ENCODE results near the gene CHID1.

CHID1 gene

DNA sequence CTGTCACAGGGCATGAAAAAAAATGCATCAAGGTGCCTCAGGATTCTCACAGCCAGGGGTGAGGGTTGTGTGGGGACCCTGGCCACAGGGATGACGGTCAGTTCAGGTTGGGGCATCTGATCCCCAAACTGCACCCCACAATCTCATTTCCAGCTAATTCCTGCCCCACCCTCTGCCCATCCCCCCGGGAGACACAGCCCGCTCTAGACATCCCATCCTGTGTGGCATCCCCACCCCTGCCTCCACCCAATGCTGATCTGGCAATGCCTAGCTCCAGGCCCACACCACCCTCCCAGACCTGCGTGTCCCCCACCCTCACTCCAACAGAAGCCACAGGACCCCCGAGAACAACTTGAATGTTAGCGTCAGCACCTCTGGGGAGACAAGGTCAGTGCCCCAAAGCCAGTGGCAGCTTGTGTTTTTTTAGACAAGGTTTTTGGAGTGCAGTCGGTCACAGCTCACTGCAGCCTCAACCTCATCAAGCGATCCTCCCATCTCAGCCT is 42.7 kb downstream of the CHID1 start:
- TF ChIP-seq POLR2AphosphoS5 (IDR thresholded peaks at IDR 0.05; ENCODE audit: low read depth, low read length) (no peak), POLR2A (IDR thresholded peaks at IDR 0.05; ENCODE audit: low read depth, low read length) (no peak), TAF1 (IDR thresholded peaks at IDR 0.05; ENCODE audit: borderline replicate concordance, low read depth, low read length) (no peak)
- FAIRE-seq: no peak

DNA sequence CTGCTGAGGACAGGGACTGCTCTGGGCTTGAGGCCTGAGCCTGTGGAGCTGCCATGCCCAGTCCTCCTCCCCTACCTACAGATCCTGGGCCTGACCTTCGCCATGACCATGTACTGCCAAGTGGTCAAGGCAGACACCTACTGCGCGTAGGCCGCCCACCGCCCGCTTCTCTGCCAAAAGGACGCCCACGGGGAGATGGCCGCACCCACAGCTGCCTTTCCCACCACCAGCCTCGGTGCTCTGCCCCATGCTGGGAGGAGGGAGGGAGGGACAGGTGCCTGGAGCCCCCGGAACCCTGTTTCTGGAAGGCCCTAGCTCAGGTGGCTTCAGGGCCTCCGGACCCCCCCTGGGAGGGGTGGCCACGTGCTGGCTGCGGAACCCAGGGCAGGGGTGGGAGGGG is 44.1 kb downstream of the CHID1 start:
- no peak for TF ChIP-seq POLR2A (IDR thresholded peaks at IDR 0.05; ENCODE audit: low read depth, low read length)
- TF ChIP-seq POLR2AphosphoS5 (IDR thresholded peaks at IDR 0.05; ENCODE audit: low read depth, low read length): no peak
- no peak for TF ChIP-seq TAF1 (IDR thresholded peaks at IDR 0.05; ENCODE audit: borderline replicate concordance, low read depth, low read length)
- FAIRE-seq (no peak), DNase-seq (ENCODE audit: insufficient read length) (no peak)

More for the DNA sequence above, 42.7 kb downstream of the CHID1 start:
- no peak for DNase-seq (ENCODE audit: insufficient read length)

DNA sequence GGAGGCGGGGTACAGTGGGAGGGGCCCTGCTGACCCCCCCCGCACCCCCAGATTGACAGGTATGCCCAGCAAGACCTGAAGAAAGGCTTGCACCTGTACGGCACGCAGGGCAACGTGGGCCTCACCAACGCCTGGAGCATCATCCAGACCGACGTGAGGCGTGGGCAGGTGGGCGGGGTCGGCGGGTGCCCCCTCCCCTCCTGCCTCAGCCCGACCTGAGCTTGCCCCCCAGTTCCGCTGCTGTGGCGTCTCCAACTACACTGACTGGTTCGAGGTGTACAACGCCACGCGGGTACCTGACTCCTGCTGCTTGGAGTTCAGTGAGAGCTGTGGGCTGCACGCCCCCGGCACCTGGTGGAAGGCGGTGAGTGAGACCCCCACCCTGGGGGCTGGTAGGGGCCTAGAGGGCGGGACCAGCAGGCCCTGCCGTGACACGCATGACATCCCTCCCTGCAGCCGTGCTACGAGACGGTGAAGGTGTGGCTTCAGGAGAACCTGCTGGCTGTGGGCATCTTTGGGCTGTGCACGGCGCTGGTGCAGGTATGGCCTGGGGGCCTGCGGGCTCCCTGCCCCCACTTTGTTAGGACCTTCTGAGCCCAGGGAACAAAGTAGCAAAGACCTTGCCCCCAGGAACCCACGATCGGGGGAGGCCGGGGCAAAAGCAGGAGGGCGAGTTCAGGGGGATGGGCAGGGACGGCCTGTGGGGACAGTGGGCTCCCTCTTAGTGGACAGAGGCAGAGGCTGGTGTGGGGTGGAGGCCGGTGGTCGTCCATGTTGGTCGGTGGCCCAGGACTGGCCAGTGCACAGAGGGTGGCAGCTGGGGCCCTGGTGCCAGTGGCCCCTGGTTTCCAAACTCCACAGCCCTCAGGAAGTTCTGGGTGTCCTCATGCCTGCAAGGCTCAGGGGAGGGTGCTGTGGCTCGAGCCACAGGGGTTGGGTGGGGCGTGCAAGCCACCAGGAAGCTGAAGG is 44.9 kb downstream of the CHID1 start:
- FAIRE-seq (no peak), DNase-seq (ENCODE audit: insufficient read length) (no peak)
- TF ChIP-seq POLR2AphosphoS5 (IDR thresholded peaks at IDR 0.05; ENCODE audit: low read depth, low read length) (no peak), POLR2A (IDR thresholded peaks at IDR 0.05; ENCODE audit: low read depth, low read length) (no peak), TAF1 (IDR thresholded peaks at IDR 0.05; ENCODE audit: borderline replicate concordance, low read depth, low read length) (no peak)

DNA sequence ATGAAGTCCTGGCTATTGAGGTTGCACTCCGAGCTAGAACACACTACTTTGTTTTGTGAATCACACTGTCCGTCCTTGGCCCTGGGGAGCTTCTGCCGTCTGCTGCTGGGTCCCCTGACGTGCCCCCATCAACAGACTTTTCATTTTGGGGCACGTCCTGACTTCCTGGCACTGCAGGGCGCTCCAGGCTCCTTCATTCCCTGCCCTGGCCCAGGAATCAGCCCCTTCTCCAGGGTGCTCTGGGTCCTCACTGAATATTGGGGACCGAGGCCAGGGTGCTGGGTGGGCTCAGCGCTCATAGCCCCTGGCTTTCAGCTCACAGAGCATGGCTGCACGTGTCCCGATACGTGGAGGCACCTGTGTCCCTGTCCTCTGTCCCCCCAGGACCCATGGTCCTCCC is 45.7 kb downstream of the CHID1 start:
- no peak for FAIRE-seq
- DNase-seq (ENCODE audit: insufficient read length): no peak
- TF ChIP-seq POLR2A (IDR thresholded peaks at IDR 0.05; ENCODE audit: low read depth, low read length): no peak
- TF ChIP-seq POLR2AphosphoS5 (IDR thresholded peaks at IDR 0.05; ENCODE audit: low read depth, low read length): no peak
- no peak for TF ChIP-seq TAF1 (IDR thresholded peaks at IDR 0.05; ENCODE audit: borderline replicate concordance, low read depth, low read length)

DNA sequence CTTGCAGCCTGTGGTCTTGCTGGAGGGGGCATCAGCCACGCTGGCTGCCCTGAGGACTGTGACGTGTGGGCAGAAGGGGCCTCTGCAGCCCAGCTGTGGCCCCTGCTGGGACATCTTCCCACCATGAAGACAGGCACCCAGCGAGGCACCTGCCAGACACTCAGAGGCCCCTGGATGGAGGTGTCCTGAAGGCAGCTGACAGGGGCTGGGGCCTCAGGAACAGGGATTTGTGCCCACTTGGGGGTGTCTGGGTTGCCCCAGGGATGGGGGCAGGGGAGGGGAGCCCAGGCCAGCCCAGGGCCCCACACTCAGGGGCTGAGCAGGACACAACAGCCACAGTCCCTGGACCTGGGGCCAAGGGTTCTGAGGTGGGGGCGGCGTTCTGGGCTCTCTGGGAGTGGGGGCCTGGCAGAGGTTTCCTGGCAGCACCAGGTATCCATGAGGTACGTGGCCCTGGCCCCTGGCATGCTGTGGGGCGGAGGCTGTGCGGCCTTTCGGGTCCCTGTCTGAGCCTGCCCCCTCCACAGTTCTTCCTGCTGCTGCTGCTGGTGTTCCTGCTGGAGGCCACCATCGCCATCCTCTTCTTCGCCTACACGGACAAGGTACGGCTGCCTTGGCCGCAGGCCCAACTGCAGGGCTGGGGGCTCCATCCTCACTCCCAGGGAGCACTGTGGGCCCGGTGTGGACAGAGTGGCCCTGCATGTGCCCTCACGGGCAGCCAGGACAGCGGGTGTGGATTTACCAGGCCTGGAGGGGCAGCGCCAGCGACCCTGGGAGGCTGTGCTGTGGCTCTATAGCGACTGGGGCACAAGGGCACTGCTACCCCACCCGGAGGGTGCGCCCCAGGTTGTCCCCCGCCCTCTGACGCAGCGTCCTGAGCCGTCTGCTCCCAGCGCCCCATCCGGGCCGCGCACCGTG is 46.4 kb downstream of the CHID1 start:
- FAIRE-seq: no peak
- TF ChIP-seq POLR2A (IDR thresholded peaks at IDR 0.05; ENCODE audit: low read depth, low read length): no peak
- no peak for TF ChIP-seq TAF1 (IDR thresholded peaks at IDR 0.05; ENCODE audit: borderline replicate concordance, low read depth, low read length)
- no peak for TF ChIP-seq POLR2AphosphoS5 (IDR thresholded peaks at IDR 0.05; ENCODE audit: low read depth, low read length)
- no peak for DNase-seq (ENCODE audit: insufficient read length)

DNA sequence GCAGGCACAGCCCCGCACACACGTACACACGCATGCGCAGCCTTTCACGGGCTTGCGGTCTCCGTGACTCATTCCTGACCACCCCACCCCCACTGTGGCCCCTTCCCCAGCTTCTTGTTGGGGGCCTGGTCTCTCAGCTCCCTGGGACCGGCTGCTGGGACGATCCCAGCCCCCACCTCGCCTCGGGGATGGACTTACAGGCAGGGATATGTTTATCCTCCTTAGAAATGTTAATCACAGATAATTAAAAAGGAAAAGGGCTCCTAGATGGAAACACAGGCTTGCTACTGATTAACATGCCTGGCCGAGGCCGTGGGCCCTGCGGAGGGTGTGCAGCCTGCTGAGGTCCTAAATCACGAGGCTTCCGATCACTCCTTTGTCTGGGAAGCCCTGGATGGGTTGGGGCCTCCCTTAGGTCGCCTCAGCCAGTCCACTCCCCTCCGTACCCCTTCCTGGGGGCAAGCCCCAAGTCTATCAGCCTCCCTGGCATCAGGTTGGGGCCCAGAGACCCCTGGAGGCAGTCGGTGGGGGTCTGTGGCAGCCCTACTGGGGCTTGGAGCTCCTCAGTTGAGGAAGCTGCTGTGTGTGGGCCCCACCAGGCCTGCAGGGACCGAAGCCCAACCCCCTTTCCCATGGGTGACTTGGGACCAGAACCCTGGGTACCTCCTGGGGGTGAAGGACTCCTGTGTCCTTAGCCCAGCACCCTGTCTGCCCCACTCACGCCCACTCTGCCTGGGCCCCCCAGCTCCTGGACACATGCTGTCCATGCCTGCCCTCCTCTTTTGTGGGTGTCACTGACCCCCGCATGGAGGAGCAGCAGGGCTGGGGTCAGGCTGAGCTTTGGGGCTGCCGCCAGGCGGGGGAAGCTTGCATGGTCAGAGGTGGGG is 47.3 kb downstream of the CHID1 start:
- DNase-seq (ENCODE audit: insufficient read length) (no peak), FAIRE-seq (no peak)
- TF ChIP-seq POLR2A (IDR thresholded peaks at IDR 0.05; ENCODE audit: low read depth, low read length) (no peak), POLR2AphosphoS5 (IDR thresholded peaks at IDR 0.05; ENCODE audit: low read depth, low read length) (no peak), TAF1 (IDR thresholded peaks at IDR 0.05; ENCODE audit: borderline replicate concordance, low read depth, low read length) (no peak)

DNA sequence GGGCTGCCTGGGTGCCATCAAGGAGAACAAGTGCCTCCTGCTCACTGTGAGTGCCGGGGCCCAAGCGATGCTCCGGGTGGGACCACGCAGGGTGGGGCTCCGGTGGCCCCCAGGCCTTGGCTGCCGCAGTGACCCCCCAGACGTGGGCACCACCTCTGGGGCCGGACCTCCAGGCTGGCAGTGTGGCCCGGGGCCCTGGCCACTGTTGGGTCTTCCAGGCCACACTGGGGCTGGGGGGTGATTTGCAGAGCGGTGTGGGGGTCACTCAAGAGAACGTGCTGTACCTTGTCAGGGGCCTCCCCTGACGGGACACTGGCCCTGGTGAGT is 48.0 kb downstream of the CHID1 start:
- DNase-seq (ENCODE audit: insufficient read length) (no peak), FAIRE-seq (no peak)
- TF ChIP-seq TAF1 (IDR thresholded peaks at IDR 0.05; ENCODE audit: borderline replicate concordance, low read depth, low read length): no peak
- no peak for TF ChIP-seq POLR2AphosphoS5 (IDR thresholded peaks at IDR 0.05; ENCODE audit: low read depth, low read length)
- no peak for TF ChIP-seq POLR2A (IDR thresholded peaks at IDR 0.05; ENCODE audit: low read depth, low read length)

DNA sequence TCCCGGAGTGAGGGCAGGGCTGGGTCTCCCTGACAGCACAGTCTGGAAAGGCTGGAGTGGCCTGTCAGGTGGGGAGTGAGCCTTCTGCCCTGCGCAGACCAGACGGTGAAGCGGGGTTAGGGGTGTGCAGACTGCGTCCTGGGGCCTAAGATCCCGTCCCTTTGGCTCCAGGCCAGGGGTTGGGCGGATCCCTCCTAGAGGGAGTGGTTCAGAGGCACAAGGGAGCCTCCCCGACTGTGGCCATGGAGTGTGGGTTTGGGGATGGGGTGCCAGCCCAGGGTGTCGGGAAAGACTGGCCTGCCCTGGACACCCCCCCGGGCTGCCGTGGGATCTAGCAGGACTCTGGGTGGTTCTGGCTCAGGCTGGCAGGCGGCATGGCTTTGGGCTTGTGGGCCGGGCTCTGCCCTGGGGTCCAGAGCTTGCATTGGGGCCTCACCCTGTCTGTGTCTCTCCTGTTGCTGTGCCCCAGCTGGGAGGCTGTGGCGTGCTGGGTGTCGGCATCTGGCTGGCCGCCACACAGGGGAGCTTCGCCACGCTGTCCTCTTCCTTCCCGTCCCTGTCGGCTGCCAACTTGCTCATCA is 48.4 kb downstream of the CHID1 start:
- FAIRE-seq: no peak
- DNase-seq (ENCODE audit: insufficient read length): no peak
- TF ChIP-seq POLR2A (IDR thresholded peaks at IDR 0.05; ENCODE audit: low read depth, low read length) (peak; percentile 20; the same call in 1 of the 2 replicates), TAF1 (IDR thresholded peaks at IDR 0.05; ENCODE audit: borderline replicate concordance, low read depth, low read length) (no peak)

DNA sequence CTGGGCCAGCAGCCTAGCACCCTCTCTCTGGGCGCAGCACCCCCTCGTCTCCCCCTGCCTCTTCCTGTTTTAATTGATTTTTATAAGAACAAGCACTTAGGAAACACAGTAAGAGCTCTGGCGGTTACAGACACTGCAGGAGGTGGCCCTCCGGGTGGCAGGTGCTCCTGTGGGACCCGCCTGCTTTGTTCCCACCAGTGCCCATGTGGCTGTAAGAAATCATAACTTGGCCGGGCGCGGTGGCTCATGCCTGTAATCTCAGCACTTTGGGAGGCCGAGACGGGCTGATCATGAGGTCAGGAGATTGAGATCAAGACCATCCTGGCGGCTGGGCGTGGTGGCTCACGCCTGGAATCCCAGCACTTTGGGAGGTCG is 49.5 kb downstream of the CHID1 start:
- FAIRE-seq (no peak), DNase-seq (ENCODE audit: insufficient read length) (no peak)
- no peak for TF ChIP-seq POLR2AphosphoS5 (IDR thresholded peaks at IDR 0.05; ENCODE audit: low read depth, low read length)
- TF ChIP-seq POLR2A (IDR thresholded peaks at IDR 0.05; ENCODE audit: low read depth, low read length): no peak
- TF ChIP-seq TAF1 (IDR thresholded peaks at IDR 0.05; ENCODE audit: borderline replicate concordance, low read depth, low read length): no peak

Data from GM12892 (cell line).